ENCODE data around the gene ELAVL1. TPM values are rescaled to one million over a fixed set of nuclear protein-coding genes. Genes with fewer than 3 reads are reported as not detected.

Gene ELAVL1
- total RNA-seq, 4 donors from 2014 or later, result 23.7 to 41.1 (median 30.3) TPM

GRCh38 chr19:8017808-8018207 is 12.4 kb upstream of the ELAVL1 start:
- TF ChIP-seq CTCF (IDR thresholded peaks at IDR 0.05), result no peak
- DNase-seq (ENCODE audit: low spot score) (no peak), ATAC-seq (ENCODE audit: low FRiP score) (no peak)

GRCh38 chr19:8004723-8005513 is 523 bp downstream of the ELAVL1 start:
- TF ChIP-seq CTCF (IDR thresholded peaks at IDR 0.05), result no peak
- ATAC-seq (ENCODE audit: low FRiP score) (peak; percentile 49), DNase-seq (ENCODE audit: low spot score) (no peak)

GRCh38 chr19:8004001-8004400 is 1.4 kb downstream of the ELAVL1 start:
- TF ChIP-seq CTCF (IDR thresholded peaks at IDR 0.05), result no peak
- no peak for DNase-seq (ENCODE audit: low spot score)
- no peak for ATAC-seq (ENCODE audit: low FRiP score)

- DNase-seq (ENCODE audit: low spot score), result peak; percentile 60
- TF ChIP-seq CTCF (IDR thresholded peaks at IDR 0.05), result peak in 1 of 3 donors; percentile 78
- peak; percentile 83 for ATAC-seq (ENCODE audit: low FRiP score)
These were observed 3.2 kb downstream of the ELAVL1 start for GRCh38 chr19:8001995-8002849.

GRCh38 chr19:8001651-8001994 is 3.8 kb downstream of the ELAVL1 start:
- TF ChIP-seq CTCF (IDR thresholded peaks at IDR 0.05), result no peak
- DNase-seq (ENCODE audit: low spot score) (no peak), ATAC-seq (ENCODE audit: low FRiP score) (no peak)

- no peak for DNase-seq (ENCODE audit: low spot score)
- ATAC-seq (ENCODE audit: low FRiP score), result no peak
These were observed 5.0 kb downstream of the ELAVL1 start for GRCh38 chr19:8000298-8001038.

More at GRCh38 chr19:8000298-8001038, 5.0 kb downstream of the ELAVL1 start:
- no peak for TF ChIP-seq CTCF (IDR thresholded peaks at IDR 0.05)
